HEK293 (cell line): Measurements from ENCODE around the gene ZNF653.
"Not testable (repeated sequence)": the region's sequence is repeated elsewhere in the genome, so short reads cannot be mapped to it uniquely, and the experiment has no call there.

Experiments used
- CTCF ChIA-PET: fragments of 350-600 bp; formaldehyde crosslinking; extraction: SDS; loops from one replicate; lab custom pipeline; 2021; ENCODE audit warnings: antibody characterized with exemption; lab: Yijun Ruan, JAX
- POLR2A ChIA-PET: fragments of 300-600 bp; formaldehyde crosslinking; extraction: SDS; loops from one replicate; lab custom pipeline; 2020; ENCODE audit warnings: antibody characterized with exemption, inconsistent platforms; lab: Yijun Ruan, JAX
- H3K27ac ChIP-seq: fragments of 200-500 bp; sonication (Bioruptor generic); 2 replicates; pipeline ENCODE4 v1.5.1; 2014; ENCODE audit warnings: low read depth, low read length, control low read depth, inconsistent platforms; ENCODE audit errors: extremely low read depth
- H3K36me3 ChIP-seq, 2 experiments: fragments of 200-500 bp in 1 of 2; sonication (Bioruptor generic) in 1 of 2; 1 replicate in 1 of 2; 2 replicates in 1 of 2; pipeline ENCODE4 v1.5.1; 2014 to 2017; ENCODE audit warnings: inconsistent platforms in 2 of 2, low read length in 2 of 2; ENCODE audit not compliant: control insufficient read depth in 2 of 2, insufficient read depth in 1 of 2
- H3K4me1 ChIP-seq: fragments of 200-500 bp; sonication (Bioruptor generic); 2 replicates; pipeline ENCODE4 v1.5.1; 2014; ENCODE audit warnings: mild to moderate bottlenecking, low read length, inconsistent platforms; ENCODE audit not compliant: control insufficient read depth, insufficient read depth
- H3K4me3 ChIP-seq: 2 replicates; pipeline ENCODE4 v1.5.1; 2011; ENCODE audit warnings: low read depth, mild to moderate bottlenecking, control low read depth, low read length, moderate library complexity
- H3K9me3 ChIP-seq: fragments of 200-500 bp; sonication (Bioruptor generic); 2 replicates; pipeline ENCODE4 v1.5.1; 2014; ENCODE audit warnings: low read depth, low read length, inconsistent platforms; ENCODE audit not compliant: control insufficient read depth, insufficient read depth
- CTCF ChIP-seq: fragments of 450-650 bp; formaldehyde crosslinking; IDR thresholded peaks from 2 replicates; pipeline ENCODE4 v1.5.1; 2016; ENCODE audit warnings: missing biosample characterization, missing genetic modification characterization
- GLIS2 ChIP-seq: fragments of 450-650 bp; formaldehyde crosslinking; IDR thresholded peaks from 2 replicates; pipeline ENCODE4 v1.5.1; 2016; ENCODE audit warnings: missing biosample characterization, missing genetic modification characterization
- PRDM10 ChIP-seq: fragments of 450-650 bp; formaldehyde crosslinking; IDR thresholded peaks from 2 replicates; pipeline ENCODE4 v1.5.1; 2016; ENCODE audit warnings: missing biosample characterization, missing genetic modification characterization
- ZBTB48 ChIP-seq: fragments of 450-650 bp; formaldehyde crosslinking; IDR thresholded peaks from 2 replicates; pipeline ENCODE4 v1.5.1; 2016; ENCODE audit warnings: missing biosample characterization, missing genetic modification characterization
- ZBTB49 ChIP-seq: fragments of 450-650 bp; formaldehyde crosslinking; IDR thresholded peaks from 2 replicates; pipeline ENCODE4 v1.5.1; 2016; ENCODE audit warnings: missing biosample characterization, missing genetic modification characterization, low read depth
- ZEB2 ChIP-seq: fragments of 450-650 bp; formaldehyde crosslinking; IDR thresholded peaks from 2 replicates; pipeline ENCODE4 v1.5.1; 2016; ENCODE audit warnings: missing biosample characterization, missing genetic modification characterization
- ZNF121 ChIP-seq: fragments of 450-650 bp; formaldehyde crosslinking; IDR thresholded peaks from 2 replicates; pipeline ENCODE4 v1.5.1; 2016; ENCODE audit warnings: missing biosample characterization, missing genetic modification characterization
- ZNF148 ChIP-seq: fragments of 450-650 bp; formaldehyde crosslinking; IDR thresholded peaks from 2 replicates; pipeline ENCODE4 v1.5.0; 2017; ENCODE audit warnings: missing biosample characterization, missing genetic modification characterization, borderline replicate concordance
- ZNF214 ChIP-seq: fragments of 450-650 bp; formaldehyde crosslinking; IDR thresholded peaks from 2 replicates; pipeline ENCODE4 v1.5.1; 2017; ENCODE audit warnings: missing biosample characterization, mild to moderate bottlenecking, missing genetic modification characterization, borderline replicate concordance
- ZNF239 ChIP-seq: fragments of 450-650 bp; formaldehyde crosslinking; IDR thresholded peaks from 2 replicates; pipeline ENCODE4 v1.5.1; 2016; ENCODE audit warnings: missing biosample characterization, missing genetic modification characterization
- ZNF366 ChIP-seq: fragments of 450-650 bp; formaldehyde crosslinking; conservative IDR thresholded peaks from 2 replicates; pipeline ENCODE4 v1.5.1; 2016; ENCODE audit warnings: missing biosample characterization, missing genetic modification characterization
- ZNF391 ChIP-seq: fragments of 450-650 bp; formaldehyde crosslinking; IDR thresholded peaks from 2 replicates; pipeline ENCODE4 v1.5.1; 2016; ENCODE audit warnings: low read depth, missing biosample characterization, missing genetic modification characterization, borderline replicate concordance
- ZNF530 ChIP-seq: fragments of 450-650 bp; formaldehyde crosslinking; IDR thresholded peaks from 2 replicates; pipeline ENCODE4 v1.5.1; 2016; ENCODE audit warnings: low read depth, missing biosample characterization, missing genetic modification characterization
- ZNF692 ChIP-seq: fragments of 450-650 bp; formaldehyde crosslinking; IDR thresholded peaks from 2 replicates; pipeline ENCODE4 v1.5.1; 2016; ENCODE audit warnings: missing biosample characterization, missing genetic modification characterization
- ZNF792 ChIP-seq: fragments of 450-650 bp; formaldehyde crosslinking; IDR thresholded peaks from 2 replicates; pipeline ENCODE4 v1.5.1; 2016; ENCODE audit warnings: missing biosample characterization, missing genetic modification characterization

ZNF653 gene

GRCh38 chr19:11456659-11457058, 49.0 kb downstream of the ZNF653 start:
- POLR2A ChIA-PET = interaction anchor here (1.3 kb wide), 1 partner anchor 21 kb away, joined by 3 read pairs; the partner anchor contains the start of genes ODAD3 and PRKCSH
- Histone ChIP-seq H3K9me3 (no peaks in the 10 kb centered on the region), H3K4me3 (no peak overlapping the region), H3K4me1 (no peaks in the 10 kb centered on the region), H3K27ac (no peak overlapping the region), H3K36me3 (no peaks in the 10 kb centered on the region)
- CTCF ChIA-PET = no interaction called here
- TF ChIP-seq ZNF214 (tag by site-specific recombination) (no peak), ZNF692 (tag by site-specific recombination) (no peak), ZNF121 (tag by site-specific recombination) (peak; percentile 89), ZBTB49 (tag by site-specific recombination) (no peak), ZNF239 (tag by site-specific recombination) (no peak), ZNF391 (tag by site-specific recombination) (no peak)

GRCh38 chr19:11455233-11455554, 50.4 kb downstream of the ZNF653 start:
- TF ChIP-seq ZNF121 (tag by site-specific recombination) = peak; percentile 86
- H3K4me3 ChIP-seq, H3K9me3 ChIP-seq, H3K4me1 ChIP-seq, H3K36me3 ChIP-seq, H3K27ac ChIP-seq: not testable (repeated sequence)
- ChIA-PET CTCF (interaction anchor here (1.0 to 1.2 kb wide), 2 partner anchors 9 to 13 kb away, joined by 3 to 5 read pairs; no protein-coding TSS in a partner anchor), POLR2A (interaction anchor here (0.6 to 1.3 kb wide), 2 partner anchors 9 to 20 kb away, joined by 3 read pairs; partner anchors contain the start of genes ODAD3 and PRKCSH)

GRCh38 chr19:11453468-11454341, 51.9 kb downstream of the ZNF653 start:
- H3K4me1 ChIP-seq = no peaks in the 10 kb centered on the region
- POLR2A ChIA-PET = no interaction called here
- H3K27ac ChIP-seq = no peak overlapping the region
- H3K4me3 ChIP-seq = no peak overlapping the region
- TF ChIP-seq PRDM10 (tag by site-specific recombination) = 0 out of 2 replicates have a peak, but pooled peaks have one; percentile 14
- TF ChIP-seq ZNF530 (tag by site-specific recombination) = no peak
- TF ChIP-seq ZNF148 (tag by site-specific recombination) = no peak
- TF ChIP-seq ZBTB48 = 0 out of 2 replicates have a peak, but pooled peaks have one; percentile 27
- TF ChIP-seq ZNF792 (tag by site-specific recombination) = no peak
- peak; percentile 42 for TF ChIP-seq ZNF366 (tag by site-specific recombination)
- 0 out of 2 replicates have a peak, but pooled peaks have one; percentile 19 for TF ChIP-seq CTCF (tag by site-specific recombination)
- TF ChIP-seq GLIS2 (tag by site-specific recombination) = 0 out of 2 replicates have a peak, but pooled peaks have one; percentile 20
- TF ChIP-seq ZEB2 = no peak
- TF ChIP-seq, all 188 proteins: peak for 5
- H3K36me3 ChIP-seq = peaks cover 10 to 16% of the 10 kb centered on the region in 2 experiments; a peak in 2 of 3 replicates
- CTCF ChIA-PET = interaction anchor here (1.6 kb wide), 1 partner anchor 29 kb away, joined by 6 read pairs; no protein-coding TSS in a partner anchor
- no peaks in the 10 kb centered on the region for H3K9me3 ChIP-seq
